A549 (cell line): Measurements from ENCODE around the gene STXBP6. TPM values are rescaled to one million over a fixed set of nuclear protein-coding genes. Genes with fewer than 3 reads are reported as not detected.

Experiments used
- ATAC-seq, 2 experiments: fragments of 200-7000 bp in 1 of 2; fragments of >200 bp in 1 of 2; cut with Nextera tagmentation in 1 of 2; cut with Tn5 transposase in 1 of 2; 3 replicates each; pipeline versions ENCODE4 v1.8.0 to v1.9.1; 2018 to 2020; ENCODE audit warnings: mild to moderate bottlenecking in 1 of 2, moderate library complexity in 1 of 2
- CTCF ChIA-PET: fragments of 300-600 bp; sonication (Branson Sonifier 250); formaldehyde crosslinking; extraction: SDS; loops from one replicate; lab custom pipeline; 2021; ENCODE audit warnings: antibody characterized with exemption, inconsistent platforms; lab: Yijun Ruan, JAX
- POLR2A ChIA-PET: fragments of 350-600 bp; formaldehyde crosslinking; extraction: SDS; loops from one replicate; lab custom pipeline; 2021; ENCODE audit warnings: antibody characterized with exemption, inconsistent platforms; lab: Yijun Ruan, JAX
- DNase-seq, 2 experiments: peaks; one replicate each; pipeline versions ENCODE4 v3.0.0 to v3.0.0-alpha.2; 2011 to 2016; ENCODE audit warnings: low read depth in 1 of 2, low spot score in 1 of 2
- FAIRE-seq: peaks from 2 replicates; lab custom pipeline; 2011; peaks lifted over from hg19 to GRCh38; lab: Jason Lieb, UNC
- H3K27ac ChIP-seq, 2 experiments: fragments of >200 bp; sonication (Bioruptor Twin); formaldehyde crosslinking; 3 replicates each; pipeline ENCODE4 v1.5.1; 2016 to 2017
- H3K4me1 ChIP-seq: fragments of >200 bp; sonication (Bioruptor Twin); formaldehyde crosslinking; 3 replicates; pipeline ENCODE4 v1.6.1; 2016
- H3K4me2 ChIP-seq: fragments of >200 bp; sonication (Bioruptor Twin); formaldehyde crosslinking; 3 replicates; pipeline ENCODE4 v1.6.1; 2016
- H3K4me3 ChIP-seq: fragments of >200 bp; sonication (Bioruptor Twin); formaldehyde crosslinking; 3 replicates; pipeline ENCODE4 v1.5.1; 2016
- H3K9me3 ChIP-seq: fragments of >200 bp; sonication (Bioruptor Twin); formaldehyde crosslinking; 3 replicates; pipeline ENCODE4 v1.6.1; 2016
- CBX2 ChIP-seq: fragments of 200-600 bp; sonication (generic); IDR thresholded peaks from 2 replicates; pipeline ENCODE4 v1.6.1; 2016; ENCODE audit warnings: low read depth, mild to moderate bottlenecking, borderline replicate concordance
- CBX8 ChIP-seq: fragments of 200-600 bp; sonication (generic); IDR thresholded peaks from 2 replicates; pipeline ENCODE4 v1.6.1; 2016
- CEBPB ChIP-seq, 2 experiments: fragments of >200 bp in 1 of 2; sonication (Bioruptor Twin) in 1 of 2; formaldehyde crosslinking in 1 of 2; IDR thresholded peaks; 2 replicates each; pipeline ENCODE4 v1.6.1; 2012 to 2016
- CHD4 ChIP-seq: fragments of 200-600 bp; sonication (generic); IDR thresholded peaks from 2 replicates; pipeline ENCODE4 v1.6.1; 2016; ENCODE audit warnings: antibody characterized with exemption, mild to moderate bottlenecking, borderline replicate concordance
- FOSL2 ChIP-seq, 2 experiments: fragments of 450-650 bp in 1 of 2; fragments of >200 bp in 1 of 2; sonication (Bioruptor Twin) in 1 of 2; formaldehyde crosslinking; IDR thresholded peaks; 2 replicates each; pipeline versions ENCODE4 v1.5.0 to v1.6.1; 2016 to 2020; ENCODE audit warnings: mild to moderate bottlenecking in 1 of 2, moderate library complexity in 1 of 2
- FOXS1 ChIP-seq: fragments of 250-450 bp; sonication (Bioruptor Pico); IDR thresholded peaks from 2 replicates; pipeline ENCODE4 v1.5.0; 2020; ENCODE audit warnings: mild to moderate bottlenecking, moderate library complexity
- HDAC2 ChIP-seq: fragments of 200-600 bp; sonication (generic); IDR thresholded peaks from 2 replicates; pipeline ENCODE4 v1.6.1; 2016
- HES2 ChIP-seq: fragments of >200 bp; sonication (Bioruptor Twin); formaldehyde crosslinking; IDR thresholded peaks from 2 replicates; pipeline ENCODE4 v1.6.1; 2016
- HOXA7 ChIP-seq: fragments of 250-450 bp; sonication (Bioruptor Pico); IDR thresholded peaks from 2 replicates; pipeline ENCODE4 v1.5.0; 2020; ENCODE audit warnings: mild to moderate bottlenecking, moderate library complexity
- HOXB13 ChIP-seq: fragments of 250-450 bp; sonication (Bioruptor Pico); IDR thresholded peaks from 2 replicates; pipeline ENCODE4 v1.5.0; 2020; ENCODE audit warnings: low read depth, mild to moderate bottlenecking, moderate library complexity
- HOXB5 ChIP-seq: fragments of 250-450 bp; sonication (Bioruptor Pico); IDR thresholded peaks from 2 replicates; pipeline ENCODE4 v1.5.0; 2020; ENCODE audit warnings: mild to moderate bottlenecking, moderate library complexity
- JUN ChIP-seq, 2 experiments: fragments of >200 bp; sonication (Bioruptor Twin); formaldehyde crosslinking; IDR thresholded peaks; 2 replicates in 1 of 2; 3 replicates in 1 of 2; pipeline ENCODE4 v1.6.1; 2016 to 2017
- KDM1A ChIP-seq: fragments of 200-600 bp; sonication (generic); IDR thresholded peaks from 2 replicates; pipeline ENCODE4 v1.6.1; 2016; ENCODE audit warnings: low read depth, mild to moderate bottlenecking
- KDM5A ChIP-seq: fragments of 200-600 bp; sonication (generic); IDR thresholded peaks from 2 replicates; pipeline ENCODE4 v1.6.1; 2016; ENCODE audit warnings: antibody characterized with exemption, mild to moderate bottlenecking
- MAX ChIP-seq: IDR thresholded peaks from 2 replicates; pipeline ENCODE4 v1.6.1; 2012
- NPAS2 ChIP-seq: fragments of 250-450 bp; sonication (Bioruptor Pico); IDR thresholded peaks from 2 replicates; pipeline ENCODE4 v1.8.0; 2022; ENCODE audit warnings: mild to moderate bottlenecking, moderate library complexity, borderline replicate concordance
- PHF8 ChIP-seq: fragments of 200-600 bp; sonication (generic); IDR thresholded peaks from 2 replicates; pipeline ENCODE4 v1.6.1; 2016; ENCODE audit warnings: low read depth, mild to moderate bottlenecking, antibody characterized with exemption, moderate library complexity, borderline replicate concordance
- POLR2A ChIP-seq: IDR thresholded peaks from 2 replicates; pipeline ENCODE4 v1.6.1; 2012; ENCODE audit warnings: mild to moderate bottlenecking, low read length
- POLR2AphosphoS2 ChIP-seq: conservative IDR thresholded peaks from 2 replicates; pipeline ENCODE4 v1.6.1; 2012; ENCODE audit warnings: low read length, improper control_type of control experiment, inconsistent platforms
- RARB ChIP-seq: fragments of 250-450 bp; sonication (Bioruptor Pico); IDR thresholded peaks from 2 replicates; pipeline ENCODE4 v1.8.0; 2021; ENCODE audit warnings: mild to moderate bottlenecking, moderate library complexity
- RFX5 ChIP-seq: fragments of 450-650 bp; IDR thresholded peaks from 2 replicates; pipeline ENCODE4 v1.7.1; 2014; ENCODE audit warnings: antibody characterized with exemption, mild to moderate bottlenecking, moderate library complexity
- RNF2 ChIP-seq: fragments of 200-600 bp; sonication (generic); IDR thresholded peaks from 2 replicates; pipeline ENCODE4 v1.6.1; 2016; ENCODE audit warnings: low read depth, mild to moderate bottlenecking, antibody characterized with exemption, moderate library complexity, borderline replicate concordance
- TFCP2L1 ChIP-seq: fragments of 250-450 bp; sonication (Bioruptor Pico); IDR thresholded peaks from 2 replicates; pipeline ENCODE4 v1.5.0; 2021; ENCODE audit warnings: mild to moderate bottlenecking
- TP53 ChIP-seq: fragments of 250-450 bp; sonication (Bioruptor Pico); IDR thresholded peaks from 2 replicates; pipeline ENCODE4 v1.5.0; 2021; ENCODE audit warnings: mild to moderate bottlenecking, moderate library complexity
- ZC3H11A ChIP-seq: fragments of 450-650 bp; IDR thresholded peaks from 2 replicates; pipeline ENCODE4 v1.6.1; 2014; ENCODE audit warnings: antibody characterized with exemption, mild to moderate bottlenecking
- ZNF302 ChIP-seq: fragments of 250-450 bp; sonication (Bioruptor Pico); IDR thresholded peaks from 2 replicates; pipeline ENCODE4 v1.9.0; 2021; ENCODE audit warnings: inconsistent platforms, mild to moderate bottlenecking, moderate library complexity
- WGBS: methylation state at CpG from one replicate; pipeline ENCODE4 v1.1.6; 2017; ENCODE audit errors: missing lambda C conversion rate; 5-methylcytosine and 5-hydroxymethylcytosine counted together
- polyA plus RNA-seq, 4 experiments: library from polyadenylated mRNA; depleted of rRNA in 3 of 4; stranded (reverse); fragments of >200 nt; fragmentation: RNase III in 1 of 4; extraction: RNeasy Plus Mini Kit Qiagen cat#74134 plus additional on column Dnase treatment in 1 of 4; gene quantifications; 2 replicates in 3 of 4; 3 replicates in 1 of 4; pipeline ENCODE4 v1.2.3, GENCODE V29; 2011 to 2017
- TF ChIP-seq, protein P1 (sequence below): fragments of 250-450 bp; sonication (Bioruptor Pico); IDR thresholded peaks from 2 replicates; pipeline ENCODE4 v1.5.0; 2021; ENCODE audit warnings: mild to moderate bottlenecking, moderate library complexity, borderline replicate concordance
- TF ChIP-seq, protein P2 (sequence below): fragments of >200 bp; sonication (Bioruptor Twin); formaldehyde crosslinking; IDR thresholded peaks from 3 replicates; pipeline ENCODE4 v1.6.1; 2016

Gene STXBP6
- polyA plus RNA-seq, 2 of the 4 experiments (the other 2 are of a cell fraction): 1.7 to 6.3 TPM

GRCh38 chr14:24843494-24843893, 206.5 kb downstream of the STXBP6 start (continued):
- TF ChIP-seq, protein P1, sequence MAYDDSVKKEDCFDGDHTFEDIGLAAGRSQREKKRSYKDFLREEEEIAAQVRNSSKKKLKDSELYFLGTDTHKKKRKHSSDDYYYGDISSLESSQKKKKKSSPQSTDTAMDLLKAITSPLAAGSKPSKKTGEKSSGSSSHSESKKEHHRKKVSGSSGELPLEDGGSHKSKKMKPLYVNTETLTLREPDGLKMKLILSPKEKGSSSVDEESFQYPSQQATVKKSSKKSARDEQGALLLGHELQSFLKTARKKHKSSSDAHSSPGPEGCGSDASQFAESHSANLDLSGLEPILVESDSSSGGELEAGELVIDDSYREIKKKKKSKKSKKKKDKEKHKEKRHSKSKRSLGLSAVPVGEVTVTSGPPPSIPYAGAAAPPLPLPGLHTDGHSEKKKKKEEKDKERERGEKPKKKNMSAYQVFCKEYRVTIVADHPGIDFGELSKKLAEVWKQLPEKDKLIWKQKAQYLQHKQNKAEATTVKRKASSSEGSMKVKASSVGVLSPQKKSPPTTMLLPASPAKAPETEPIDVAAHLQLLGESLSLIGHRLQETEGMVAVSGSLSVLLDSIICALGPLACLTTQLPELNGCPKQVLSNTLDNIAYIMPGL: no peak
- no peak for TF ChIP-seq RARB (CRISPR knock-in tag)
- no peak for TF ChIP-seq NPAS2 (CRISPR knock-in tag)
- TF ChIP-seq HOXB13 (CRISPR knock-in tag): no peak
- no peak for TF ChIP-seq KDM1A
- TF ChIP-seq PHF8: no peak

DNA sequence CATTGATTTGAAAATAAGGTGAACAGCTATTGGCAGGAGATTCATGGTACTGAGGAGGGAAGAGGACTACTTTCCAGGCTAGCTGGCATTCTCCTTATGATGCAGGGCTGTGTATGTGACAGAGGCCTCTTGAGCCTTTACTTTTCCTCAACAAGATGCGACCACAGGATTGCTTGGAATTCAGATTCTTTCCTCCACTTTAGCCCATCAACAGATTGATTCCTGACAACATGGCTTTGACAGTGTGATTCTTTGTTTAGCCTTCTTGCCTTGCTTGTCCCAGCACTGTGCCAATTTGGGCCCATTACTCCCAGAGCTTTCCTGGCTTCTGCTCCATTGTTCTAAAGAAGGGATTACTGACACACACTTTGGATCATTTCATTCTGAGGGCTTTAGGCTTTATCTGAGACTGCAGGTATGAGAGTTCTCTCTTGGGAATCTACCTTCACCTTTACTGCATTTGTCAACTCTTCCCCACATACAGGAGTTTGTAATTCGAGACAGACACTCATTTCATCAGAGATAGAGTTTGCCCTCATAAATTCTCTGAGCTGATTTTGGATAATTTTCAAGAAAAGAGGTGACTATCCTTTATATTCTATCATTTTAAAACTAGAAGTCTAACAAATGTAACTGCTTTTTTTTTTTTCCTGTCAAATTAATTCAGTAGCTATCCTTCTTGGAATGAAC, 209.6 kb downstream of the STXBP6 start:
- no peak for FAIRE-seq
- no peak overlapping the region for H3K4me2 ChIP-seq
- CTCF ChIA-PET: interaction anchor here (1.2 to 2.1 kb wide), 2 partner anchors 9 to 34 kb away, joined by 4 to 7 read pairs; no protein-coding TSS in a partner anchor

GRCh38 chr14:24839617-24840203, 210.2 kb downstream of the STXBP6 start:
- DNase-seq: no peak
- CTCF ChIA-PET: interaction anchor here (1.2 to 2.1 kb wide), 2 partner anchors 9 to 33 kb away, joined by 4 to 7 read pairs; no protein-coding TSS in a partner anchor
- Histone ChIP-seq H3K9me3 (no peaks in the 10 kb centered on the region), H3K4me1 (peaks cover 7% of the 10 kb centered on the region; the same call in 1 of the 3 replicates), H3K4me2 (peak overlapping the region; percentile 11; the same call in 1 of the 3 replicates), H3K4me3 (no peak overlapping the region), H3K27ac (no peak overlapping the region)
- FAIRE-seq: no peak
- POLR2A ChIA-PET: no interaction called here
- WGBS: 51% methylated on average over 3 of the region's 3 CpGs
- no peak for ATAC-seq
- TF ChIP-seq CHD4: no peak
- no peak for TF ChIP-seq CBX8
- TF ChIP-seq ZC3H11A: no peak
- TF ChIP-seq FOSL2 (IDR thresholded peaks at IDR 0.05): no peak
- TF ChIP-seq FOSL2 (CRISPR knock-in tag; IDR thresholded peaks at IDR 0.05): no peak
- TF ChIP-seq HOXB5 (CRISPR knock-in tag): no peak
- TF ChIP-seq RNF2: no peak
- no peak for TF ChIP-seq POLR2AphosphoS2
- TF ChIP-seq HOXA7 (CRISPR knock-in tag): no peak
- TF ChIP-seq NPAS2 (CRISPR knock-in tag): no peak
- no peak for TF ChIP-seq JUN (IDR thresholded peaks at IDR 0.05)
- no peak for TF ChIP-seq TFCP2L1
- TF ChIP-seq CEBPB (IDR thresholded peaks at IDR 0.05): no peak
- TF ChIP-seq HDAC2: no peak
- TF ChIP-seq, all 56 proteins: peak for 0

More for the DNA sequence above, 209.6 kb downstream of the STXBP6 start:
- Histone ChIP-seq H3K4me3 (no peak overlapping the region), H3K27ac (no peak overlapping the region), H3K9me3 (no peaks in the 10 kb centered on the region), H3K4me1 (peaks cover 7% of the 10 kb centered on the region; the same call in 1 of the 3 replicates)
- 39% methylated on average over 2 of the region's 2 CpGs for WGBS
- POLR2A ChIA-PET: no interaction called here
- no peak for DNase-seq
- TF ChIP-seq MAX (no peak), HOXB13 (CRISPR knock-in tag) (no peak), RFX5 (no peak), POLR2A (no peak), HES2 (no peak), KDM1A (no peak), JUN (IDR thresholded peaks at IDR 0.05) (no peak), ZNF302 (CRISPR knock-in tag) (no peak), CBX2 (no peak), NPAS2 (CRISPR knock-in tag) (no peak), HOXB5 (CRISPR knock-in tag) (no peak), FOXS1 (CRISPR knock-in tag) (no peak), KDM5A (no peak), TP53 (CRISPR knock-in tag) (no peak)
- TF ChIP-seq, protein P2, sequence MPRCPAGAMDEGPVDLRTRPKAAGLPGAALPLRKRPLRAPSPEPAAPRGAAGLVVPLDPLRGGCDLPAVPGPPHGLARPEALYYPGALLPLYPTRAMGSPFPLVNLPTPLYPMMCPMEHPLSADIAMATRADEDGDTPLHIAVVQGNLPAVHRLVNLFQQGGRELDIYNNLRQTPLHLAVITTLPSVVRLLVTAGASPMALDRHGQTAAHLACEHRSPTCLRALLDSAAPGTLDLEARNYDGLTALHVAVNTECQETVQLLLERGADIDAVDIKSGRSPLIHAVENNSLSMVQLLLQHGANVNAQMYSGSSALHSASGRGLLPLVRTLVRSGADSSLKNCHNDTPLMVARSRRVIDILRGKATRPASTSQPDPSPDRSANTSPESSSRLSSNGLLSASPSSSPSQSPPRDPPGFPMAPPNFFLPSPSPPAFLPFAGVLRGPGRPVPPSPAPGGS: no peak
- TF ChIP-seq, protein P1: no peak
- ATAC-seq: no peak; a peak in 1 of 6 replicates
